ENCODE results near the gene EFHD2.

- TF ChIP-seq CSRNP3 (CRISPR knock-in tag; IDR thresholded peaks at IDR 0.05): no peak
- no peak for TF ChIP-seq PATZ1 (CRISPR knock-in tag; IDR thresholded peaks at IDR 0.05; ENCODE audit: borderline replicate concordance)
- TF ChIP-seq ISL1 (CRISPR knock-in tag; IDR thresholded peaks at IDR 0.05): no peak
- no peak for TF ChIP-seq RARB (CRISPR knock-in tag; IDR thresholded peaks at IDR 0.05)
- TF ChIP-seq OSR1 (CRISPR knock-in tag; IDR thresholded peaks at IDR 0.05): no peak
- TF ChIP-seq TSHZ2 (CRISPR knock-in tag; IDR thresholded peaks at IDR 0.05): no peak
- no peak for TF ChIP-seq ZFP30 (CRISPR knock-in tag; IDR thresholded peaks at IDR 0.05)
- TF ChIP-seq GLIS3 (CRISPR knock-in tag; IDR thresholded peaks at IDR 0.05): no peak
- no peak for TF ChIP-seq CREB5 (CRISPR knock-in tag; IDR thresholded peaks at IDR 0.05; ENCODE audit: low read depth)
- no peak for TF ChIP-seq ARNTL (CRISPR knock-in tag; IDR thresholded peaks at IDR 0.05; ENCODE audit: borderline replicate concordance, low read depth)
Measured at GRCh38 chr1:15414445-15414983, 4.8 kb downstream of the EFHD2 start.

Data from SK-N-SH treated with all-trans-retinoic acid at 6 μM for 48 hours (cell line).